ENCODE results near the gene AMPD3. TPM values are rescaled to one million over a fixed set of nuclear protein-coding genes. Genes with fewer than 3 reads are reported as not detected.
A peak's percentile ranks its signal among the peaks of the same experiment; 100 is the strongest.

AMPD3 gene
- total RNA-seq, 1 donor from 2014 or later = 3.0 TPM

- no peak overlapping the region for H3K27ac Mint-ChIP-seq
- peaks cover 28% of the 10 kb centered on the region for H3K27me3 Mint-ChIP-seq (ENCODE audit: insufficient read depth, low read depth)
- no peak overlapping the region for H3K4me2 ChIP-seq
Measured at GRCh38 chr11:10452211-10452767, 2.8 kb upstream of the AMPD3 start.

DNA sequence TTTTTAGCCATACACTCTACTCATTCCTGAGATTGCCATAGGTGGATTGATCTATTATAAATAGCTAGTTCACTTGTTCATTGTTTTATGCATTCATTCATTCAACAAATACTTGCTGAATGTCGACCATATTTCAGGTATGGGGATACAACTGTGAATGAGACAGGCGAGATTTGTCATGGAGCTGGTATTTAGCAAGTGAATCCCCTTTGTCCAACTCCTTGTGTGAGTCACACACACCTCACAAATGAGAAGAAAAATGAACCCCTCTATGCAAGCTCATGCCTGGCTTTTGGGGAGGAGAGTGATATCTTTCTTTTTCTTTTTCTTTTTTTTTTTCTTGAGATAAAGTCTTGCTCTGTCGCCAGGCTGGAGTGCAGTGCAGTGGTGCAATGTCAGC is 1.8 kb upstream of the AMPD3 start:
- no peaks in the 10 kb centered on the region for H4K20me1 ChIP-seq (ENCODE audit: low read depth)
- H3K9me3 Mint-ChIP-seq = peaks cover 4% of the 10 kb centered on the region
- no peaks in the 10 kb centered on the region for H3K9me3 ChIP-seq (ENCODE audit: low read depth)
- no peaks in the 10 kb centered on the region for H3K79me2 ChIP-seq (ENCODE audit: low read depth)
- peaks cover 18% of the 10 kb centered on the region for H3K4me1 ChIP-seq
- peaks cover 26% of the 10 kb centered on the region for H3K27me3 Mint-ChIP-seq (ENCODE audit: insufficient read depth, low read depth)
- H3K27me3 ChIP-seq = peaks cover 58% of the 10 kb centered on the region
- no peak overlapping the region for H3K4me3 ChIP-seq
- peaks cover 29% of the 10 kb centered on the region for H3K4me1 Mint-ChIP-seq
- H3K27ac ChIP-seq = no peak overlapping the region
- H3F3A ChIP-seq (ENCODE audit: low read depth) = no peaks in the 10 kb centered on the region
- H3K36me3 ChIP-seq = no peaks in the 10 kb centered on the region
- H3K4me3 Mint-ChIP-seq = no peak overlapping the region
- H3K27ac Mint-ChIP-seq = no peak overlapping the region
- TF ChIP-seq CTCF (IDR thresholded peaks at IDR 0.05) (no peak), EZH2phosphoT487 (IDR thresholded peaks at IDR 0.05) (no peak), EZH2 (IDR thresholded peaks at IDR 0.05) (no peak)
- no peak overlapping the region for H3K4me2 ChIP-seq
- H2AFZ ChIP-seq (replicated peaks) = no peak overlapping the region
- no peaks in the 10 kb centered on the region for H3K36me3 Mint-ChIP-seq
- no peak for DNase-seq (ENCODE audit: low spot score)
- no peak overlapping the region for H3K9ac ChIP-seq

More at GRCh38 chr11:10452211-10452767, 2.8 kb upstream of the AMPD3 start:
- Histone ChIP-seq H3K27me3 (peaks cover 64% of the 10 kb centered on the region), H3K4me1 (peaks cover 18% of the 10 kb centered on the region), H4K20me1 (ENCODE audit: low read depth) (no peaks in the 10 kb centered on the region), H3K9ac (no peak overlapping the region), H2AFZ (replicated peaks) (no peak overlapping the region), H3F3A (ENCODE audit: low read depth) (no peaks in the 10 kb centered on the region), H3K9me3 (ENCODE audit: low read depth) (no peaks in the 10 kb centered on the region), H3K27ac (no peak overlapping the region), H3K36me3 (no peaks in the 10 kb centered on the region), H3K4me3 (no peak overlapping the region), H3K79me2 (ENCODE audit: low read depth) (no peaks in the 10 kb centered on the region)
- Mint-ChIP-seq H3K9me3 (peaks cover 4% of the 10 kb centered on the region), H3K4me3 (peak overlapping the region; percentile 57), H3K36me3 (no peaks in the 10 kb centered on the region), H3K4me1 (peaks cover 29% of the 10 kb centered on the region)
- DNase-seq (ENCODE audit: low spot score) = no peak
- TF ChIP-seq CTCF (IDR thresholded peaks at IDR 0.05) = no peak
- TF ChIP-seq EZH2phosphoT487 (IDR thresholded peaks at IDR 0.05) = no peak
- TF ChIP-seq EZH2 (IDR thresholded peaks at IDR 0.05) = no peak

DNA sequence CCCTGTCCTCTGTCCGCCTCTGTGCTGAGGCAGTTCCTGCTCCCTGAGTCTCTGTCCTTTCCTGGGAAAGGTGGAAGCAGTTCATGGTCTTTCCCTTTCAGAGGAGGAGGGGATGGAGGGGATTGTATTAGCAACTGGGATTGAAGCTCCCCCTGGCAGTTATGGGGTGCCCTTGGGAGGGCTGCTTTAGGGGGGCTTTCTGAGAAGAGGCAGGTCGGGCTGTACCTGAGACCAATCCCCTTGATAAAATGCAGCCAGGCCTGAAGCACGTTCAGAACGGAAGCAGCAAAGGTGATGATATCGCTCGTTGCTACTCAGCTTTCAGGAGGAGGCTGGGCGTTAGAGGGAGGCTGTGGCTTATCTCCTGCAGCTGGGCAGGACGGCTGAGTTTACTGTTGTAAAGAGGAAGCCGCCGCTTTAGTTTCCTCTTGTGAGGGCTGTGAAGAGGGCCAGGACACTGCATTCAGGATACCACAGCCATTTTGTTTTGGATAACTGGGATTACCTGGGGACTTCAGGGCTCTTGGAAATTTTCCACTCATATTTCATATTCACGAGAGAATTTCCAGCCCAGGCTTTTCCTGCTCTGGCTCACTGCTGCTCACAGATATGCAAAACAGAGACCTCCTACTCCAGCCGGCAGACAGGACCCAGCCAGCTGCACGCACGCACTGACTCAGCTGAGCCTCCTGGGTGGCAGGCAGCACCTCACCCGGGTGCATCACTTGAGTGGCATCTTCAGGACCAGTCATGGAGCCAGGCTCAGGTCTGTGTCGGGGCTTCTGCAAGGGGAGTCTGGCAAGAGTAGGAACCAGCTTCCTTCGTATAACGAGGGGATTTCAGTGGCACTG is 798 bp downstream of the AMPD3 start:
- peaks cover 13% of the 10 kb centered on the region for H3K27me3 Mint-ChIP-seq (ENCODE audit: insufficient read depth, low read depth)
- Histone ChIP-seq H3K79me2 (ENCODE audit: low read depth) (no peaks in the 10 kb centered on the region), H2AFZ (replicated peaks) (peak overlapping the region; percentile 60), H3F3A (ENCODE audit: low read depth) (no peaks in the 10 kb centered on the region), H3K4me2 (peak overlapping the region; percentile 63), H3K9ac (no peak overlapping the region), H3K4me1 (peaks cover 18% of the 10 kb centered on the region), H3K27me3 (peaks cover 32% of the 10 kb centered on the region), H3K4me3 (peak overlapping the region; percentile 13), H3K9me3 (ENCODE audit: low read depth) (no peaks in the 10 kb centered on the region), H3K27ac (no peak overlapping the region), H4K20me1 (ENCODE audit: low read depth) (no peaks in the 10 kb centered on the region), H3K36me3 (no peaks in the 10 kb centered on the region)
- peak overlapping the region; percentile 68 for H3K4me3 Mint-ChIP-seq
- TF ChIP-seq EZH2phosphoT487 (IDR thresholded peaks at IDR 0.05) (no peak), EZH2 (IDR thresholded peaks at IDR 0.05) (no peak), CTCF (IDR thresholded peaks at IDR 0.05) (no peak)
- peaks cover 29% of the 10 kb centered on the region for H3K4me1 Mint-ChIP-seq
- no peaks in the 10 kb centered on the region for H3K9me3 Mint-ChIP-seq
- H3K36me3 Mint-ChIP-seq = no peaks in the 10 kb centered on the region
- H3K27ac Mint-ChIP-seq = no peak overlapping the region
- DNase-seq (ENCODE audit: low spot score) = peak; percentile 74

All from neural progenitor cell (in vitro differentiated cells).